CD4-positive, CD25-positive, alpha-beta regulatory T cell (primary cell): ENCODE results near the gene FECH. TPM values are rescaled to one million over a fixed set of nuclear protein-coding genes. Genes with fewer than 3 reads are reported as not detected.
A peak's percentile ranks its signal among the peaks of the same experiment; 100 is the strongest.

Experiments used
- ATAC-seq, 2 donors: fragments of 150-1000 bp; cut with Tn5 transposase; one replicate each; pipeline ENCODE4 v1.10.0; 2021; ENCODE audit warnings: low read depth in 2 of 2, moderate number of reproducible peaks in 2 of 2, moderate library complexity in 1 of 2
- DNase-seq, 3 donors: peaks; one replicate each; pipeline versions ENCODE4 v3.0.0 to v3.0.0-alpha.2; 2012 to 2022; ENCODE audit warnings: mixed read lengths in 1 of 3
- H3K27ac ChIP-seq: one replicate; pipeline ENCODE4 v1.7.0; 2013; ENCODE audit warnings: mild to moderate bottlenecking, low read length; ENCODE audit not compliant: insufficient read depth, poor library complexity, severe bottlenecking
- H3K27me3 ChIP-seq: one replicate; pipeline ENCODE4 v1.7.0; 2013; ENCODE audit warnings: low read length; ENCODE audit not compliant: control insufficient read depth, insufficient read depth
- H3K36me3 ChIP-seq: one replicate; pipeline ENCODE4 v1.7.0; 2013; ENCODE audit warnings: mild to moderate bottlenecking, low read length, moderate library complexity; ENCODE audit not compliant: control insufficient read depth, insufficient read depth
- H3K4me1 ChIP-seq: 2 replicates; pipeline ENCODE4 v1.7.0; 2013; ENCODE audit warnings: mild to moderate bottlenecking, low read length; ENCODE audit not compliant: insufficient read depth, control insufficient read depth, poor library complexity, severe bottlenecking
- H3K4me3 ChIP-seq: one replicate; pipeline ENCODE4 v1.7.0; 2013; ENCODE audit warnings: low read depth, mild to moderate bottlenecking, low read length, moderate library complexity
- H3K9me3 ChIP-seq, 2 experiments: 1 replicate in 1 of 2; 2 replicates in 1 of 2; pipeline ENCODE4 v1.7.0; 2013; ENCODE audit warnings: low read length in 2 of 2, mild to moderate bottlenecking in 1 of 2, moderate library complexity in 1 of 2; ENCODE audit not compliant: control insufficient read depth in 2 of 2
- H3K27ac Mint-ChIP-seq, 3 donors: one replicate each; pipeline ENCODE4 v1.8.0; 2020 to 2022; ENCODE audit warnings: mild to moderate bottlenecking in 3 of 3, mixed read lengths in 3 of 3, moderate library complexity in 2 of 3
- H3K27me3 Mint-ChIP-seq: one replicate; pipeline ENCODE4 v1.8.0; 2022; ENCODE audit warnings: mild to moderate bottlenecking, mixed read lengths
- H3K36me3 Mint-ChIP-seq: one replicate; pipeline ENCODE4 v1.8.0; 2020; ENCODE audit warnings: mixed read lengths
- H3K4me1 Mint-ChIP-seq, 4 donors: one replicate each; pipeline ENCODE4 v1.8.0; 2020 to 2022; ENCODE audit warnings: mixed read lengths in 4 of 4, mild to moderate bottlenecking in 1 of 4
- H3K4me3 Mint-ChIP-seq, 4 donors: one replicate each; pipeline ENCODE4 v1.8.0; 2020 to 2022; ENCODE audit warnings: mild to moderate bottlenecking in 4 of 4, mixed read lengths in 4 of 4, moderate library complexity in 3 of 4
- H3K9me3 Mint-ChIP-seq, 7 donors: one replicate each; pipeline ENCODE4 v1.8.0; 2020 to 2022; ENCODE audit warnings: mixed read lengths in 7 of 7, mild to moderate bottlenecking in 3 of 7, moderate library complexity in 2 of 7
- polyA plus RNA-seq, 4 donors: library from polyadenylated mRNA; unstranded; fragments of 300-500 nt; fragmentation: Illumina TruSeq; gene quantifications; one replicate each; pipeline ENCODE4 v1.2.3, GENCODE V29; 2021
- total RNA-seq: library from RNA; stranded (reverse); gene quantifications from one replicate; pipeline ENCODE4 v1.2.3, GENCODE V29; 2022

FECH gene
- total RNA-seq (11.2 TPM), polyA plus RNA-seq (10 to 100 TPM; 13.1 to 20.2 (median 16.4) TPM)

- Histone ChIP-seq H3K27me3 (no peaks in the 10 kb centered on the region), H3K9me3 (no peaks in the 10 kb centered on the region), H3K4me1 (peaks cover 10% of the 10 kb centered on the region), H3K4me3 (peak within 1 kb of the TSS; percentile 85), H3K36me3 (no peaks in the 10 kb centered on the region), H3K27ac (peak within 1 kb of the TSS; percentile 38)
- peak; percentile 90 to 95 for ATAC-seq
- Mint-ChIP-seq H3K27ac (peak within 1 kb of the TSS; percentile 83 to 97 (median 92)), H3K27me3 (no peaks in the 10 kb centered on the region), H3K36me3 (peaks cover 4% of the 10 kb centered on the region), H3K4me3 (peak within 1 kb of the TSS; percentile 79 to 94 (median 90)), H3K4me1 (peaks cover 11 to 35% (median 18%) of the 10 kb centered on the region in 4 donors), H3K9me3 (no peaks in the 10 kb centered on the region)
- peak; percentile 68 to 72 (median 71) for DNase-seq
These were observed at the start of gene FECH for GRCh38 chr18:57586251-57587049. TSS of gene FECH (minus strand) at chr18:57586702. CDS start at chr18:57586620, 82 bp downstream.

- DNase-seq (no peak), ATAC-seq (no peak)
- H3K27ac ChIP-seq: no peak overlapping the region
These were observed 48.7 kb upstream of the FECH start for GRCh38 chr18:57635003-57635822.

DNA sequence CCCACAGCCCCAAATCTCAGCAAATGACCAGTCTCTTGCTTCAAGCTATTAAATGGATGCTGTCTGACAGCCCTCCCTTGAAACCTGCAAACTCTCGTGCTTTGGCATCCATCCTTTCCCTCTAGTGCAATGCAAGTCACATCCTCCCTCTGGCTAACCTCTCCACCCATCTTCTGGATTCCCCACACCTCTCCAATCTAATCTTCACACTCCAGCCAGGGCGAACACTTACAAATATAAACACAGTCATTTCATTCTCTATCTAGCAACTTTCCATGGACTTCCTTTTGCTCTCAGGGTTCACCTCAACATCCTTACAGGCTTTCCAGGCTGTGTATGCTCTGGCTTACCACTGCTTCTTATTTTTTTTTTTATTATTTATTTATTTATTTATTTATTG lies 45.2 kb upstream of the FECH start:
- Histone ChIP-seq H3K4me3 (peak overlapping the region; percentile 88), H3K9me3 (no peaks in the 10 kb centered on the region), H3K27me3 (no peaks in the 10 kb centered on the region), H3K27ac (no peak overlapping the region), H3K4me1 (peaks cover 20% of the 10 kb centered on the region), H3K36me3 (no peaks in the 10 kb centered on the region)
- Mint-ChIP-seq H3K9me3 (no peaks in the 10 kb centered on the region), H3K27ac (peak overlapping the region in 1 of 3 donors; percentile 60), H3K36me3 (peaks cover 15% of the 10 kb centered on the region), H3K27me3 (peaks cover 4% of the 10 kb centered on the region), H3K4me1 (peaks cover 9 to 24% (median 18%) of the 10 kb centered on the region in 4 donors), H3K4me3 (peak overlapping the region; percentile 1 to 98 (median 84))
- DNase-seq: no peak
- ATAC-seq: no peak

More at GRCh38 chr18:57635003-57635822, 48.7 kb upstream of the FECH start:
- Histone ChIP-seq H3K4me3 (no peak overlapping the region), H3K36me3 (no peaks in the 10 kb centered on the region), H3K4me1 (peaks cover 14% of the 10 kb centered on the region), H3K27me3 (no peaks in the 10 kb centered on the region), H3K9me3 (no peaks in the 10 kb centered on the region)
- H3K4me1 Mint-ChIP-seq: peaks cover 6 to 20% (median 14%) of the 10 kb centered on the region in 4 donors
- H3K27ac Mint-ChIP-seq: no peak overlapping the region
- no peaks in the 10 kb centered on the region for H3K27me3 Mint-ChIP-seq
- peak overlapping the region in 1 of 4 donors; percentile 87 for H3K4me3 Mint-ChIP-seq
- H3K9me3 Mint-ChIP-seq: no peaks in the 10 kb centered on the region
- H3K36me3 Mint-ChIP-seq: peaks cover 12% of the 10 kb centered on the region

DNA sequence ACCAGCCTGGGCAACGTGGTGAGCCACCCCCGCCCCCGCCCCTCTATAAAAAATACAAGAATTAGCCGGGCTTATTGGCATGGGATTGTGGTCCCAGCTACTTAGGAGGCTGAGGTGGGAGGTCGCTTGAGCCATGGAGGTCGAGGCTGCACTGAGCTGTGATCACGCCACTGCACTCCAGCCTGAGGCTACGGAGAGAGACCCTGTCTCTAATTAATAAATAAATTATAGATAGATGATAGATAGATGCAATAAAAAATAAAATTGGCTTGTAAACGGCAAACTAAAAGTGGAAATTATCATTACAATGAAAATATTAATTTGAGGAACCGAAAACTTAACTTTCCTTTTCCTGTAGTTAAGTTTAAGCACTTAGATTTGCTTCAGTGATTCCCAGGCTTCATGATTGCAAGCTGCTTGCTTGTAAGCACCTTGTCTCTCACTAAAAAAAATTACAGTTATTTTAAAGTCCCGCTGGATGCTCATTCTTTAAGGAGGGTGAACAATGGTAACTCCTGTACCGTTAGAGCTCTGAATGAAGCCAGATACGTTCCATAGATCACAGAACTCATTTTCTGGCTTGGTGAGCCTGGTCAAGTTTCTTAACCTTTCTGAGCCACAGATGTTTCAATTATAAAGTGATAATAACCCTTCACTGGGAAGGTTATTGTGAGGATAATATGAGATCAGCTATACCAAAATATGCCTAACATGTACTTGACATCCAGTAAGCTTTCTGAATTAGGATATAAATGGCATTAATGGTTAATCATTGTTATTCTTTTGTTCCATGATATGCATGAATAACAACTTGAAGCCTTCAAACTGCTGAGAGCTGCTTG lies 44.5 kb upstream of the FECH start:
- H3K4me1 ChIP-seq: peaks cover 20% of the 10 kb centered on the region
- DNase-seq (no peak), ATAC-seq (no peak)
- H3K27ac Mint-ChIP-seq: peak overlapping the region; percentile 96 to 97 (median 97)
- H3K36me3 ChIP-seq: no peaks in the 10 kb centered on the region
- H3K9me3 Mint-ChIP-seq: no peaks in the 10 kb centered on the region
- no peaks in the 10 kb centered on the region for H3K27me3 ChIP-seq
- peak overlapping the region; percentile 93 to 100 (median 98) for H3K4me3 Mint-ChIP-seq
- H3K4me1 Mint-ChIP-seq: peaks cover 9 to 24% (median 16%) of the 10 kb centered on the region in 4 donors
- H3K9me3 ChIP-seq: no peaks in the 10 kb centered on the region
- H3K36me3 Mint-ChIP-seq: peaks cover 15% of the 10 kb centered on the region
- H3K27me3 Mint-ChIP-seq: peaks cover 4% of the 10 kb centered on the region
- peak overlapping the region; percentile 88 for H3K4me3 ChIP-seq
- H3K27ac ChIP-seq: peak overlapping the region; percentile 71

DNA sequence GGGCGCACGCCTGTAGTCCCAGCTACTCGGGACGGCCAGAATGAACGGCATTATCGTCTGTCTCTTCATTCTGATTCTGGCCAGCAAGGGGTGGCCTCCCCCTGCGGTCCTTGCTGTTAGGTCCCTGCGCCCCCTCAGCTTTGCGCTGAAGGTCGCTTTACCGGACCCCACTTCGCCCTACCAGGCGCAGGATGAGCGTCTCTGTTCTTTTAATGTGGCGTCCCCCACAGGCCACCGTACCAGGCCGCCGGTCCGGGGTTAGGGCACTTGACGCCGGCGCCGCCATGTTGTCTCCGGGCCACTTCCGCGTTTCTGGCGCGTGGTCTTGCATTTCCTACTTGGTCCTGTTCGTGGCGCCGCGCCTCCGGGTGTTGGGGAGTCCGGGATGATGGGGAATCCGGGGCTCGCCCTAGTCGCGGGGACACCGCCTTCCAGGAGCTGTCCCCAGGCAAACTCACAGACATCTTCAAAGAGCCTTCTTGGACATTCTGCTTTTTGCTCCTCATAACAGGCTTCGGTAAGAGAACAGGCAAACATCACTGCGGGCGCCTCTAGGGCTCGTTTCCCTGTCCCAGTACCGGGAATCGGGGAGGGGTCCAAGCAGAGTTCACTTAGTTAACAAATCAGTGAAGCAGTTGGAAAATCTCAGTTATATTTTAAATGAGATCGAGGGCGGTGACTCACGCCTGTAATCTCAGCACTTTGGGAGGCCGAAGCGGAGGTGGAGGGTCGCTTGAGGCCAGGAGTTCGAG lies 43.7 kb upstream of the FECH start:
- Histone ChIP-seq H3K4me3 (peak overlapping the region; percentile 88), H3K27me3 (no peaks in the 10 kb centered on the region), H3K36me3 (no peaks in the 10 kb centered on the region), H3K9me3 (no peaks in the 10 kb centered on the region), H3K4me1 (peaks cover 20% of the 10 kb centered on the region), H3K27ac (peak overlapping the region; percentile 71)
- Mint-ChIP-seq H3K9me3 (no peaks in the 10 kb centered on the region), H3K36me3 (peaks cover 12% of the 10 kb centered on the region), H3K27ac (peak overlapping the region; percentile 96 to 97 (median 97)), H3K4me3 (peak overlapping the region; percentile 93 to 100 (median 98)), H3K27me3 (peaks cover 4% of the 10 kb centered on the region), H3K4me1 (peaks cover 9 to 24% (median 13%) of the 10 kb centered on the region in 4 donors)
- DNase-seq: peak; percentile 91 to 95 (median 92)
- ATAC-seq: peak; percentile 98

GRCh38 chr18:57629422-57629821 lies 42.9 kb upstream of the FECH start:
- Histone ChIP-seq H3K27me3 (no peaks in the 10 kb centered on the region), H3K36me3 (no peaks in the 10 kb centered on the region), H3K27ac (peak overlapping the region; percentile 71), H3K4me1 (peaks cover 20% of the 10 kb centered on the region), H3K4me3 (peak overlapping the region; percentile 88), H3K9me3 (no peaks in the 10 kb centered on the region)
- no peaks in the 10 kb centered on the region for H3K9me3 Mint-ChIP-seq
- peak overlapping the region in 2 of 3 donors; percentile 96 to 97 for H3K27ac Mint-ChIP-seq
- H3K27me3 Mint-ChIP-seq: peaks cover 4% of the 10 kb centered on the region
- H3K4me1 Mint-ChIP-seq: peaks cover 9 to 23% (median 12%) of the 10 kb centered on the region in 4 donors
- peak overlapping the region; percentile 93 to 100 (median 98) for H3K4me3 Mint-ChIP-seq
- peaks cover 11% of the 10 kb centered on the region for H3K36me3 Mint-ChIP-seq
- ATAC-seq: no peak
- no peak for DNase-seq
